K562 (cell line): ENCODE data around the gene ADCY5. TPM values are rescaled to one million over a fixed set of nuclear protein-coding genes. Genes with fewer than 3 reads are reported as not detected.

ENCODE experiments used
- ATAC-seq: fragments of 200-7000 bp; cut with Tn5 transposase; 3 replicates; pipeline ENCODE4 v1.9.1; 2020; ENCODE audit warnings: moderate library complexity
- BruUV-seq: library from RNA; stranded (reverse); fragments of 400-500 nt; replicated peaks from 2 replicates; lab custom pipeline; 2021; lab: Mats Ljungman, UMichigan
- CTCF ChIA-PET: fragments of 300-600 bp; formaldehyde crosslinking; extraction: SDS; loops from one replicate; lab custom pipeline; 2021; ENCODE audit warnings: low intra/inter-chr PET ratio; lab: Yijun Ruan, JAX
- POLR2A ChIA-PET: fragments of 300-600, 350-650 bp; sonication (Branson Sonifier 250); formaldehyde crosslinking; extraction: SDS; loops from one replicate; lab custom pipeline; 2021; ENCODE audit warnings: antibody characterized with exemption, inconsistent platforms; lab: Yijun Ruan, JAX
- DNase-seq, 4 experiments: peaks; one replicate each; pipeline versions ENCODE4 v3.0.0 to v3.0.0-alpha.2; 2011 to 2018; ENCODE audit warnings: low spot score in 3 of 4, mixed read lengths in 3 of 4; ENCODE audit errors: extremely low read depth in 1 of 4
- FAIRE-seq: peaks from 2 replicates; lab custom pipeline; 2011; peaks lifted over from hg19 to GRCh38; lab: Jason Lieb, UNC
- H2AFZ ChIP-seq: 2 replicates; pipeline ENCODE4 v1.6.0; 2011; ENCODE audit warnings: low read depth, low read length, control low read depth, inconsistent platforms
- H3K27ac ChIP-seq: fragments of 200-600 bp; 3 replicates; pipeline ENCODE4 v1.8.0; 2011; ENCODE audit warnings: low read depth, mild to moderate bottlenecking, control low read depth, inconsistent platforms, low read length, moderate library complexity, mixed read lengths; ENCODE audit errors: extremely low read depth
- H3K27me3 ChIP-seq, 2 experiments: fragments of 300-600 bp in 1 of 2; 2 replicates in 1 of 2; 3 replicates in 1 of 2; pipeline versions ENCODE4 v1.6.0 to v1.8.0; 2011; ENCODE audit warnings: inconsistent platforms in 2 of 2, low read length in 2 of 2, mild to moderate bottlenecking in 1 of 2, mixed read lengths in 1 of 2, moderate library complexity in 1 of 2; ENCODE audit not compliant: control insufficient read depth in 2 of 2, insufficient read depth in 2 of 2
- H3K36me3 ChIP-seq: fragments of 300-600 bp; 3 replicates; pipeline ENCODE4 v1.8.0; 2011; ENCODE audit warnings: mild to moderate bottlenecking, low read length, inconsistent platforms; ENCODE audit not compliant: control insufficient read depth, insufficient read depth
- H3K4me1 ChIP-seq, 2 experiments: fragments of 200-600 bp in 1 of 2; replicated peaks in 1 of 2; 2 replicates in 1 of 2; 3 replicates in 1 of 2; pipeline versions ENCODE4 v1.5.1 to v1.8.0; 2011; ENCODE audit warnings: inconsistent platforms in 2 of 2, low read length in 2 of 2, mild to moderate bottlenecking in 1 of 2, mixed read lengths in 1 of 2, moderate library complexity in 1 of 2; ENCODE audit not compliant: control insufficient read depth in 2 of 2, insufficient read depth in 2 of 2
- H3K4me2 ChIP-seq: 2 replicates; pipeline ENCODE4 v1.6.1; 2011; ENCODE audit warnings: low read length, control low read depth, inconsistent platforms, mixed read lengths; ENCODE audit not compliant: insufficient read depth
- H3K4me3 ChIP-seq: fragments of 200-600 bp; sonication (generic), shearing (Covaris generic); 2 replicates; pipeline ENCODE4 v1.5.1; 2016; ENCODE audit warnings: control low read depth, inconsistent platforms
- H3K79me2 ChIP-seq: fragments of 200-600 bp; 3 replicates; pipeline ENCODE4 v1.8.0; 2011; ENCODE audit warnings: low read length, inconsistent platforms; ENCODE audit not compliant: control insufficient read depth, insufficient read depth
- H3K9ac ChIP-seq, 2 experiments: 2 replicates each; pipeline versions ENCODE4 v1.6.0 to v1.6.1; 2011; ENCODE audit warnings: low read depth in 2 of 2, low read length in 2 of 2, control low read depth in 1 of 2, inconsistent platforms in 1 of 2, mild to moderate bottlenecking in 1 of 2, mixed read lengths in 1 of 2; ENCODE audit not compliant: insufficient read depth in 1 of 2
- H3K9me1 ChIP-seq: one replicate; pipeline ENCODE4 v1.6.0; 2011; ENCODE audit warnings: inconsistent platforms, mild to moderate bottlenecking, low read length, moderate library complexity; ENCODE audit not compliant: control insufficient read depth, insufficient read depth
- H3K9me3 ChIP-seq: replicated peaks from 2 replicates; pipeline ENCODE4 v1.5.1; 2011; ENCODE audit warnings: low read depth, low read length, inconsistent platforms; ENCODE audit not compliant: control insufficient read depth, insufficient read depth
- H4K20me1 ChIP-seq: replicated peaks from 2 replicates; pipeline ENCODE4 v1.6.1; 2011; ENCODE audit warnings: low read length, inconsistent platforms, mixed read lengths; ENCODE audit not compliant: control insufficient read depth, insufficient read depth
- CC2D1A ChIP-seq: fragments of 450-650 bp; IDR thresholded peaks from 2 replicates; pipeline ENCODE4 v1.6.1; 2017; ENCODE audit warnings: mild to moderate bottlenecking
- CHCHD3 ChIP-seq: fragments of 250-450 bp; sonication (Bioruptor Pico); IDR thresholded peaks from 2 replicates; pipeline ENCODE4 v2.1.2; 2022; ENCODE audit warnings: mild to moderate bottlenecking
- DDX20 ChIP-seq: fragments of 450-650 bp; IDR thresholded peaks from 2 replicates; pipeline ENCODE4 v1.6.1; 2016; ENCODE audit warnings: missing genetic modification characterization, low read depth, mild to moderate bottlenecking, missing compliant biosample characterization, moderate library complexity
- HCFC1 ChIP-seq: IDR thresholded peaks from 2 replicates; pipeline ENCODE4 v1.6.1; 2012; ENCODE audit warnings: low read depth, low read length, improper control_type of control experiment
- JUN ChIP-seq, 2 experiments: sonication (generic) in 1 of 2; formaldehyde crosslinking in 1 of 2; IDR thresholded peaks; 2 replicates each; pipeline versions ENCODE4 v1.6.1 to v1.8.0; 2012 to 2022; ENCODE audit warnings: borderline replicate concordance in 2 of 2, mild to moderate bottlenecking in 2 of 2, improper control_type of control experiment in 1 of 2, low read depth in 1 of 2, low read length in 1 of 2, missing genetic modification reagents in 1 of 2
- SRSF7 ChIP-seq: fragments of 200-400 bp; formaldehyde crosslinking; optimal IDR thresholded peaks from 2 replicates; pipeline ENCODE3; 2017; ENCODE audit warnings: mild to moderate bottlenecking, low read depth, low read length
- ZC3H11A ChIP-seq: IDR thresholded peaks from 2 replicates; pipeline ENCODE4 v1.6.1; 2012; ENCODE audit warnings: low read depth, low read length, improper control_type of control experiment
- ZNF212 ChIP-seq: fragments of 450-650 bp; formaldehyde crosslinking; IDR thresholded peaks from 2 replicates; pipeline ENCODE4 v1.4.0; 2020; ENCODE audit warnings: mild to moderate bottlenecking
- ZNF24 ChIP-seq: fragments of 450-650 bp; IDR thresholded peaks from 2 replicates; pipeline ENCODE4 v1.6.1; 2016
- ZNF395 ChIP-seq: fragments of 200-800 bp; sonication (Bioruptor generic); IDR thresholded peaks from 2 replicates; pipeline ENCODE4 v1.6.1; 2017; ENCODE audit warnings: missing genetic modification characterization, missing compliant biosample characterization
- ZNF589 ChIP-seq: fragments of 200-800 bp; sonication (Bioruptor generic); IDR thresholded peaks from 2 replicates; pipeline ENCODE4 v1.6.1; 2016; ENCODE audit warnings: low read depth, missing genetic modification characterization, missing compliant biosample characterization
- ZNF77 ChIP-seq: fragments of 250-450 bp; sonication (Bioruptor Pico); IDR thresholded peaks from 2 replicates; pipeline ENCODE4 v1.5.0; 2020
- WGBS: fragments of 100-300 bp; shearing (Covaris generic); methylation state at CpG from one replicate; pipeline ENCODE4 v1.1.6; 2016; ENCODE audit warnings: low coverage, mixed read lengths; ENCODE audit not compliant: insufficient coverage; ENCODE audit errors: missing lambda C conversion rate; 5-methylcytosine and 5-hydroxymethylcytosine counted together
- in situ Hi-C: fragments of 300-500 bp; cut with MboI; formaldehyde crosslinking; loops from 4 replicates; pipeline ENCODE4 v1.15.0; 2018; ENCODE audit warnings: inconsistent platforms, mixed read lengths
- intact Hi-C: fragments of 100-400 bp; cut with micrococcal nuclease; formaldehyde crosslinking; loops from 2 replicates; pipeline ENCODE4 v1.14.2; 2022
- polyA plus RNA-seq, 8 experiments: library from polyadenylated mRNA; depleted of rRNA in 4 of 8; stranded (reverse) in 5 of 8; unstranded in 3 of 8; fragments of >200 nt; fragmentation: Nextera tagmentation in 2 of 8; fragmentation: Illumina TruSeq in 1 of 8; extraction: Ambion mirVana in 2 of 8; extraction: Trizol in 1 of 8; gene quantifications; 2 replicates each; pipeline versions ENCODE4 v1.2.1 to v1.2.3, GENCODE V29; 2011 to 2014; ENCODE audit warnings: inconsistent platforms in 1 of 8, missing spikeins in 1 of 8
- total RNA-seq, 7 experiments: library from RNA; depleted of rRNA in 6 of 7; stranded (reverse); fragments of >200 nt in 6 of 7; fragmentation: Illumina TruSeq in 2 of 7; extraction: Trizol in 2 of 7; gene quantifications; 2 replicates each; pipeline versions ENCODE4 v1.2.1 to v1.2.3, GENCODE V29; 2011 to 2021; ENCODE audit warnings: low replicate concordance in 1 of 7
- TF ChIP-seq, protein P1 (sequence below): fragments of 450-650 bp; conservative IDR thresholded peaks from 2 replicates; pipeline ENCODE4 v1.6.1; 2016; ENCODE audit warnings: missing genetic modification characterization, low read depth, mild to moderate bottlenecking, missing compliant biosample characterization, moderate library complexity
- TF ChIP-seq, protein P2 (sequence below): IDR thresholded peaks from 2 replicates; pipeline ENCODE4 v1.6.1; 2011; ENCODE audit warnings: borderline replicate concordance, low read depth, mild to moderate bottlenecking, moderate library complexity, low read length; ENCODE audit not compliant: insufficient read depth, poor library complexity, severe bottlenecking

ADCY5 gene
- total and polyA plus RNA-seq, 9 of the 15 experiments (the other 6 are each of a cell fraction or from before 2014, with no cell fraction given) = under 0.01 TPM; not detected in 8

GRCh38 chr3:123458255-123458654 is 9.4 kb upstream of the ADCY5 start:
- no peak overlapping the region for H3K27ac ChIP-seq
- ChIA-PET POLR2A (interaction anchor here (1.0 kb wide), 1 partner anchor 8 kb away, joined by 4 read pairs; no protein-coding TSS in a partner anchor), CTCF (no interaction called here)
- no peaks in the 10 kb centered on the region for H3K79me2 ChIP-seq
- no peaks in the 10 kb centered on the region for H3K4me1 ChIP-seq
- TF ChIP-seq DDX20 (tag) (no peak), CHCHD3 (CRISPR knock-in tag) (no peak), ZNF77 (no peak), ZNF212 (CRISPR knock-in tag) (no peak), SRSF7 (no peak), JUN (IDR thresholded peaks at IDR 0.05; ENCODE audit: borderline replicate concordance, low read depth, low read length) (no peak), JUN (CRISPR knock-in tag; IDR thresholded peaks at IDR 0.05; ENCODE audit: borderline replicate concordance) (no peak), CC2D1A (no peak), ZC3H11A (no peak), HCFC1 (no peak), ZNF589 (CRISPR knock-in tag) (no peak), ZNF395 (CRISPR knock-in tag) (no peak), ZNF24 (no peak)
- TF ChIP-seq, protein P1, sequence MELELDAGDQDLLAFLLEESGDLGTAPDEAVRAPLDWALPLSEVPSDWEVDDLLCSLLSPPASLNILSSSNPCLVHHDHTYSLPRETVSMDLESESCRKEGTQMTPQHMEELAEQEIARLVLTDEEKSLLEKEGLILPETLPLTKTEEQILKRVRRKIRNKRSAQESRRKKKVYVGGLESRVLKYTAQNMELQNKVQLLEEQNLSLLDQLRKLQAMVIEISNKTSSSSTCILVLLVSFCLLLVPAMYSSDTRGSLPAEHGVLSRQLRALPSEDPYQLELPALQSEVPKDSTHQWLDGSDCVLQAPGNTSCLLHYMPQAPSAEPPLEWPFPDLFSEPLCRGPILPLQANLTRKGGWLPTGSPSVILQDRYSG = no peak
- TF ChIP-seq, protein P2, sequence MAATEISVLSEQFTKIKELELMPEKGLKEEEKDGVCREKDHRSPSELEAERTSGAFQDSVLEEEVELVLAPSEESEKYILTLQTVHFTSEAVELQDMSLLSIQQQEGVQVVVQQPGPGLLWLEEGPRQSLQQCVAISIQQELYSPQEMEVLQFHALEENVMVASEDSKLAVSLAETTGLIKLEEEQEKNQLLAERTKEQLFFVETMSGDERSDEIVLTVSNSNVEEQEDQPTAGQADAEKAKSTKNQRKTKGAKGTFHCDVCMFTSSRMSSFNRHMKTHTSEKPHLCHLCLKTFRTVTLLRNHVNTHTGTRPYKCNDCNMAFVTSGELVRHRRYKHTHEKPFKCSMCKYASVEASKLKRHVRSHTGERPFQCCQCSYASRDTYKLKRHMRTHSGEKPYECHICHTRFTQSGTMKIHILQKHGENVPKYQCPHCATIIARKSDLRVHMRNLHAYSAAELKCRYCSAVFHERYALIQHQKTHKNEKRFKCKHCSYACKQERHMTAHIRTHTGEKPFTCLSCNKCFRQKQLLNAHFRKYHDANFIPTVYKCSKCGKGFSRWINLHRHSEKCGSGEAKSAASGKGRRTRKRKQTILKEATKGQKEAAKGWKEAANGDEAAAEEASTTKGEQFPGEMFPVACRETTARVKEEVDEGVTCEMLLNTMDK = no peak
- intact Hi-C loops = no loop called here
- H3K27me3 ChIP-seq = peaks cover 2 to 6% of the 10 kb centered on the region in 2 experiments; a peak in 3 of 5 replicates
- no peaks in the 10 kb centered on the region for H3K9me1 ChIP-seq
- DNase-seq (no peak), FAIRE-seq (no peak), ATAC-seq (no peak)
- WGBS = 0% methylated on average over 3 of the region's 5 CpGs
- H4K20me1 ChIP-seq = no peaks in the 10 kb centered on the region
- BruUV-seq = no TSS peak
- H3K9me3 ChIP-seq = no peaks in the 10 kb centered on the region
- in situ Hi-C loops = no loop called here
- H3K4me2 ChIP-seq = no peak overlapping the region
- H3K36me3 ChIP-seq = no peaks in the 10 kb centered on the region
- no peak overlapping the region for H3K9ac ChIP-seq
- no peak overlapping the region for H3K4me3 ChIP-seq
- no peak overlapping the region for H2AFZ ChIP-seq
